ENCODE results near the gene EPHA8.

DNA sequence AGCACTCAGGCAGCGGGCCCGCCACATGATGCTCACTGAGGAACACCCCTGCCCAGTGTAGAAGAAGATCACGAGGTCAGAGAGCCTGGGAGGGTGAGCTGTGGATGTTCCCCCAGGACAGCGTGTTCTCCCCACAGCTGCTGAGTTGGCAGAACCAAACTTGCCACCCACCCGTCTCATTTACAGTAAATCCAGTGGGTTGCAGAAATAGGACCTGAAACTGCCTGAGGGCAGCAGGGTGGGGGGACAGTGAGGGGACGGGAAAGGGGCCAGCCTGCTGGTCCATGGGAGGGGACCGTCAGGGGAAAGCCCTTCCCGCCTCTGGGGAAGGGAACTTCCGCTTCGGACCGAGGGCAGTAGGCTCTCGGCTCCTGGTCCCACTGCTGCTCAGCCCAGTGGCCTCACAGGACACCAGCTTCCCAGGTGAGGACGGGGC is 89.6 kb downstream of the EPHA8 start, which contains the start of gene C1QB:
- TF ChIP-seq CTCF (IDR thresholded peaks at IDR 0.05; ENCODE audit: low read depth, low read length, missing input control) (no peak), RAD21 (IDR thresholded peaks at IDR 0.05) (no peak), RXRA (IDR thresholded peaks at IDR 0.05) (no peak), SP1 (IDR thresholded peaks at IDR 0.05) (no peak), JUND (IDR thresholded peaks at IDR 0.05) (no peak), TAF1 (conservative IDR thresholded peaks at IDR 0.05) (no peak), EGR1 (IDR thresholded peaks at IDR 0.05; ENCODE audit: low read depth in 2 of 2) (no peak), REST (IDR thresholded peaks at IDR 0.05) (no peak), FOXA2 (IDR thresholded peaks at IDR 0.05) (no peak), GABPA (IDR thresholded peaks at IDR 0.05 in 1 of 2, conservative IDR thresholded peaks at IDR 0.05 in 1 of 2) (no peak)
- TF ChIP-seq, protein P1, sequence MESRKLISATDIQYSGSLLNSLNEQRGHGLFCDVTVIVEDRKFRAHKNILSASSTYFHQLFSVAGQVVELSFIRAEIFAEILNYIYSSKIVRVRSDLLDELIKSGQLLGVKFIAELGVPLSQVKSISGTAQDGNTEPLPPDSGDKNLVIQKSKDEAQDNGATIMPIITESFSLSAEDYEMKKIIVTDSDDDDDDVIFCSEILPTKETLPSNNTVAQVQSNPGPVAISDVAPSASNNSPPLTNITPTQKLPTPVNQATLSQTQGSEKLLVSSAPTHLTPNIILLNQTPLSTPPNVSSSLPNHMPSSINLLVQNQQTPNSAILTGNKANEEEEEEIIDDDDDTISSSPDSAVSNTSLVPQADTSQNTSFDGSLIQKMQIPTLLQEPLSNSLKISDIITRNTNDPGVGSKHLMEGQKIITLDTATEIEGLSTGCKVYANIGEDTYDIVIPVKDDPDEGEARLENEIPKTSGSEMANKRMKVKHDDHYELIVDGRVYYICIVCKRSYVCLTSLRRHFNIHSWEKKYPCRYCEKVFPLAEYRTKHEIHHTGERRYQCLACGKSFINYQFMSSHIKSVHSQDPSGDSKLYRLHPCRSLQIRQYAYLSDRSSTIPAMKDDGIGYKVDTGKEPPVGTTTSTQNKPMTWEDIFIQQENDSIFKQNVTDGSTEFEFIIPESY (IDR thresholded peaks at IDR 0.05): no peak
- TF ChIP-seq, protein P2, sequence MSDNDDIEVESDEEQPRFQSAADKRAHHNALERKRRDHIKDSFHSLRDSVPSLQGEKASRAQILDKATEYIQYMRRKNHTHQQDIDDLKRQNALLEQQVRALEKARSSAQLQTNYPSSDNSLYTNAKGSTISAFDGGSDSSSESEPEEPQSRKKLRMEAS (IDR thresholded peaks at IDR 0.05): no peak

Data from liver (tissue), 3 donors.